NCI-H1105 (cell line): ENCODE measurements around the gene EPB41L1.

Experiments
- DNase-seq: peaks from one replicate; lab custom pipeline; 2025; lab: John Stamatoyannopoulos, UW

The EPB41L1 gene

GRCh38 chr20:36228770-36229169 is 74.2 kb downstream of the EPB41L1 start:
- DNase-seq: no peak

GRCh38 chr20:36230019-36230418 is 75.5 kb downstream of the EPB41L1 start:
- no peak for DNase-seq

DNA sequence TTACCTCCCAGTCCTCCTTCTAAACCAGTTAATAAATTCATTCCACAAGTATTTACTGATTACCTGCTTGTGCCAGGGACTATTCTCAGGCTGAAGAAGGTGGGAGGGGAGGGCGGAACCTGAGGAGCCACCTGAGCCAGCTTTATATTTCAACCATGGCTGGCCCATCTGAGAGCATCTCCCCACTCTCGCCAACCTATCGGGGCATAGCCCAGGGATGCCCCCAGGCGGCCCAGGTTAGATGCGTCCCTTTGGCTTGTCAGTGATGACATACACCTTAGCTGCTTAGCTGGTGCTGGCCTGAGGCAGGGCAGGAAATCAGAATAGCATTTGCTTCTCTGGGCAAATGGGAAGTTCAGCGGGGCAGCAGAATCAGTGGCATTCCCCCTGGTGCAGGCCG is 76.8 kb downstream of the EPB41L1 start:
- no peak for DNase-seq

DNA sequence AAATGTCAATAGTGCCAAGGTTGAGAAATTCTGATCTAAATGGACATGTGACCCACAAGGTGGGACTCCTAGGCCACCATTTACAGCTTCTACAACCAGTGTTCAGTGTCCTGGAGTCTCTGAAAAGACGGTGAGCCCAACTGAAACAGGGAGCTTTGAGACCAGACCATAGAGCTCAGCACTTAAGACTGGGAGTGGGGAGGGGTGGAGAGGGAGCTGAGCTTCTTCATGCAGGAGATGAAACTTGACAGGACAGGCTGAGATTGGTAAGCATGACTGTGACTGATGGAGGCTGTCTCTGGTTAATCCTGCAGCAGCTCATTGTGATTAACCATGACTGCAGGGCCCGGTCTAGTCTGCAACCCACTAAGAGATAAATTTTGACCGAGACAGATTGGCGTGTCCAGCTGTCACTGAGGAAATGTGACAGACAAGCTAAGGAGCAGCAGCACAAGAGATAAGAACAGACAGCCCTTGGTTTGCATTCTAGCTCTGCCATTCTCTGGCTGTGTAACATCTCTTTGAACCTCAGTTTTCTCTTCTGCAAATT is 80.3 kb downstream of the EPB41L1 start:
- no peak for DNase-seq

DNA sequence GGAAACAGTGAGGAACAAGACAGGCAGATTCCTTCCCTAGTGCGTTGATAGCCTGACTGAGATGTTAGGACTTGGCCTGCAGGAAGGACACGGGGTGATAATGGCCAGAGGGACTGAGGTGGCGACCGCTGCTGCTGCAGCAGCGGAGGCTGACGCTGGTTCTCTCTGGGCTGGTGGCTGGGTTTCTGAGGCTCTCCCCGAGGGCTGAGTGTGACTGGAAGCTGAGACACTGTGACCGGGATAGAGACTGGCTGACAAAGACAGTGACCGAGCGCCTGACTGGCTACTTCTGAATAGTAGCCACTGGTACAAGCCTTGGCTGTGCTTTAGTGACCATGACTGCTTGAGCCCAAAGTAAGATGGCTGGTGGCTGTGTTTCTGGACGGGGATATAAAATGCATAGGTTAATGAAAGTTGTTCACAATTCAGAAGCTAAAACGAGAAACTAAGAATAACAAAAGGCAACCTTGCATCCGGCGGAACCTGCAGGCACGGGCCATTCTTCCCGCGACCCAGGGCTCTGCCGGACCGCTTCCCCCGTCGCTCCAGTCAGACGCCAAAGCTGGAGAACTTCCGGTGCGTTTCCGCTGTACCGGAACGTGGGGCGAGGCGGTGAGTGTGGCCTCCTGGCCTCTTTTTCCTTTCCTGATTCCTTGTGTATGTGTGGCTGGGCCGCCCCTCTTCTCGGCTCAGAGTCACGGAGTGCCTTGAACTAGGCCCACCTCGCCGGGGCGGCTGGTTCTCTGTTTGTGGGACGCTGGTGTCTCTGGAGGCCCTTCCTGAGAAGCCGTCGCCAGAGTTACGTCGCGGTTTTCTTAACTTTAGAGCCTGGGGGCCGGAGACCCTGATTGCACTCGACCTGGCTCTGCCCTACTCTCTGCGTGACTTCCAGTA is 81.6 kb downstream of the EPB41L1 start, which contains the start of gene AAR2:
AAR2 (plus strand) TSS at position 587 of the 894 bp plus-strand sequence. CDS start 3,391 bp downstream, outside the sequence.
- DNase-seq: peak; percentile 68

DNA sequence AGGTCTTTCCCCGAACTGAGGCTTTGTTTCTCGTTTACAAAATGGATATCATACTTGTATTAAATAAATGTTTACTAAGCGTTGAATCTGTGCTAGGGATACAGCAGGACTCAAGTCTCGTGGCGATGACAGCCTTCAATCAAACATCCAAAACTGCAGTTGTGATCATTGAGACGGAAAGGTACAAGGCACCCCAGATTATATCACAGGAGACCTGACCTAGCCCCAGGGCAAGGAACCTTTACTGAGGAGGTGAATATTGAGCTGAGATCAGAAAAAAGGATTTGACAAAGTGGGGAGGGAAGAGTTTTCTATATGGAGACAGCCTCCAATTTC is 82.2 kb downstream of the EPB41L1 start:
- no peak for DNase-seq

DNA sequence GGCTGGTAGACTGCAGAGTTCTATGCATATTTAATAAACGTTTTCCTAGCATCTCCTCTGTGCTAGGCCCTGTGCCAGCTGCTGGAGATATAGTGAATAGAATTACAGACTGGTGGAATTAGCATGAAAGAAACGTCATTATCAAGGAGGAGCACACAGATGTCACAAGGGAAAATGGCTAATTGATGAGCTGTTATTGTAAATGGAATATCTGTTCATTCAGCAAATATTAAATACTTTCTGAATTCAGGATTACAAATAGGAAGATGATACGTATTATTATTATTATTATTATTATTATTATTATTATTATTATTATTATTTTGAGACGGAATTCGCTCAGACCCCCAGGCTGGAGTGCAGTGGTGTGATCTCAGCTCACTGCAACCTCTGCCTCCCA is 82.9 kb downstream of the EPB41L1 start:
- no peak for DNase-seq

- no peak for DNase-seq
Measured at GRCh38 chr20:36238153-36238552, 83.6 kb downstream of the EPB41L1 start.

- DNase-seq: no peak
Measured at GRCh38 chr20:36238760-36239159, 84.2 kb downstream of the EPB41L1 start.

DNA sequence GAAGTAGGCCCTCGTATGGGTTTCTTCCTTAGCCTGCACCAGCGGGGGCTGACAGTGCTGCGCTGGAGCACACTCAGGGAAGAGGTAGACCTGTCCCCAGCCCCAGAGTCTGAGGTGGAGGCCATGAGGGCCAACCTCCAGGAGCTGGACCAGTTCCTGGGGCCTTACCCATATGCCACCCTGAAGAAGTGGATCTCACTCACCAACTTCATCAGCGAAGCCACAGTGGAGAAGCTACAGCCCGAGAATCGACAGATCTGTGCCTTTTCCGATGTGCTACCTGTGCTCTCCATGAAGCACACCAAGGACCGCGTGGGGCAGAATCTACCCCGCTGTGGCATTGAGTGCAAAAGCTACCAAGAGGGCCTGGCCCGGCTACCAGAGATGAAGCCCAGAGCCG is 85.5 kb downstream of the EPB41L1 start:
- no peak for DNase-seq

GRCh38 chr20:36241678-36242077 is 87.1 kb downstream of the EPB41L1 start:
- DNase-seq: no peak

- no peak for DNase-seq
Measured at GRCh38 chr20:36243726-36244125, 89.2 kb downstream of the EPB41L1 start.

DNA sequence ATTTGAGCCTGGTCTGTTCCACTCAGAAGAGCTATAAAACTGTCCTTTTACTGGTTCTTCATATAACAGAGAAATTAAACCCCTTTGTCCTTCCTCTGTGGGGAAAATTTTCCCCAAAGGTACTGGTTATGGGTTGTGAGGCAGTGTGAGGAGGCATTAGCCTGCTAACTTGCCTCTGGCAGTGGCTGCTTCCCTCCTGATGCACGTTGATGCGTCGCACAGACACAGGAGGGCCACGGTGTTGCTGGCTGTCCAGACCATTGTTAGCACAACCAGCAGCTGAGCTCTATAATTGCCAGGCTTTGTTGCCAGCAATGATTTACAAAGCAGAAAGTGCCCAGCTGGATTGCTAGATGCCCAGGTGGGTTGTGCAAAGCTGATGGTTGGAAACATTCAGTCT is 91.9 kb downstream of the EPB41L1 start:
- DNase-seq: no peak

- DNase-seq: no peak
Measured at GRCh38 chr20:36248836-36249235, 94.3 kb downstream of the EPB41L1 start.

DNA sequence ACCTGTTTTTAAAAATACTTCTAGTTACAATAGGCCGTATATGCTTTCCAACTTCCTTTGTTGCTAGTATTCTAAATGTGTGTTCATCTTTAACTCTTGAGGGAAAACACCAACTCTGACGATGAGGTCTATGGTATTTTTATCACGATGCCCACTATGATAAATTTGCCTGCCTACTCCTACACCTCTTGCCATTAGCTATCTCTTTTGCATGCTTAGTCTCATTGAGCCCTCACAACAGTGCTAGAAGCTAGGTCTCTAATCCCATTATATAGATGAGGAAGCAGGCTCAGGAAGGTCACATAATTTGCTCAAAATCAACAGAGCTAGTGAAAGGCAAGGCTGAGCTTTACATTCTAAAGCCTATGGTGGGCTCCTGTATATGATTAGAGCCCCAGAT is 94.9 kb downstream of the EPB41L1 start:
- no peak for DNase-seq

DNA sequence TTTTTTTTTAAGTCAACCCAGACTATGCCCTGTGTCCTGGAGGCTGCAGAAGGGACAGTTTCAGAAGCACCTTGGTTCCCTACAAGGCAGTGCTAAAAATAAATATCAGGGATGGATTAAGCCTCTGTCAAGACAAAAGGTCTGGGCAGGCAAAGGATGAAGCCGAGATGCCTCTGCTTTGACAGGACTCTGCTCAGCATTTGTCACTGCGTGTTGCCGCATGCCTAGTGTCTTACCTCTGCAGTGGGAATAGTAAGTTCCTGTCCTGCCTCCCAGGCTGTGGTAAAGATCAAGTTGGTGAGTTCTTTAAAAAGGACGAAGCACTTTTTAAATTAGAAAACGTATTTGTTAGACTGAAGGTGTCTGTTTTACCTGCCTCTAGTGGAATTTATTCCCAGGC is 96.9 kb downstream of the EPB41L1 start:
- no peak for DNase-seq

- DNase-seq: no peak
Measured at GRCh38 chr20:36252511-36252910, 98.0 kb downstream of the EPB41L1 start.

DNA sequence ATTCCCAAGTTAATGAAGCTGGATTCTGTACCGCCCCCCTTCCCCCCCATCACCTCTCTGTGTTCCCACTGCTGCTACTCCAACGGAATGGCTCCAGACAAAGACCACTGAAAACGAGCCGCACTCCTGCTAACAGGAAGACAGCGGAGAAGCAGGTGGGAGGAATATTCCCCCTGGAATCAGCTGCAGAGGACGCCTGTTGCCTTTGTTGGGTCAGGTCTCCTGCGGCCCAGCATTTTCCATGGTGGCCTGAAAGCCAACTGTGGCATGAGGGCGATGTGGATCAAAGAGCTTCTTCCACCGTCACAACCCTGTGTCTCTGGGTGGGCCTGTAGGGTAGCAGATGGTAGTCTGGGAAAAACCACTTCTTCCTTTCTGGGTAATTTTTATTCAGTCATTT is 98.5 kb downstream of the EPB41L1 start:
- no peak for DNase-seq

GRCh38 chr20:36254076-36254475 is 99.5 kb downstream of the EPB41L1 start:
- no peak for DNase-seq

DNA sequence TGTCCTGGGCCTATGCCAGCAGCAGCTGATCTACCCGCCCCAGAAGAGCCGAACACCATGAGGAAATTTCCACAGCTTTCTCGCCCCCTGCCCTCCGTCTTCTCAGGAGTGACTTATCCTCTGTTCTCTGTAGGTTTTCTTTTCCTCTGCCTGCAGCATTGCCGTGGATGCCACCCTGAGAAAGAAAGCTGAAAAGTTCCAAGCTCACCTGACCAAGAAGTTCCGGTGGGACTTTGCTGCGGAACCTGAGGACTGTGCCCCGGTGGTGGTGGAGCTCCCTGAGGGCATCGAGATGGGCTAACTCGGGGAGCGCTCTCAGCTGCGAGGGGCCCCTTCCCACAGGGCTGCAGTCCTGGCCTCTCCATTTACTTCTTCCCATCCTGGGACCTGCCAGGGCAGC is 100.9 kb downstream of the EPB41L1 start:
- DNase-seq: no peak

GRCh38 chr20:36259177-36260061 is 104.9 kb downstream of the EPB41L1 start:
- no peak for DNase-seq

DNA sequence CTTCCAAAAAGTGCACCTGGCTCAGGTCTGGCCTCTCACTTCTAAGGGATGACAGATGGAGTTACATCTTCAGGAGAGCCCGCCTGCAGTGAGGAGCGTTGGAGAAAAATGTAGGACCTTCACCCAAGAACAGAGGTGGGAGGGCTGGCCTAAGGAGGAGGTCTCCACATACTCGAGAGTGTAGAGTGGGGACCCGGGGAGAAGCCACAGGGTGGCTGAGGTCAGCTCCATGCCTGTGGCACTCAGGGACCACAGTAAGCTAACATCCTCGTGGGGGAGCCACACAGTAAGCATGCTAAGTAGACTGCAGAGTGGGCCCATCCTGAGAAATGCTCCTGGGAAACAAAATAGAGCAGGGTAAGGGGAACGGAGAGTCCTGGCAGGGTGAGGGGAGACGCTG is 105.8 kb downstream of the EPB41L1 start:
- no peak for DNase-seq
